HUES48 (cell line): ENCODE data around the gene SIRT4.
"Not testable (repeated sequence)": the region's sequence is repeated elsewhere in the genome, so short reads cannot be mapped to it uniquely, and the experiment has no call there.

Source experiments
- H3K27ac ChIP-seq: one replicate; pipeline ENCODE4 v1.7.0; 2013; ENCODE audit warnings: low read depth, low read length, inconsistent platforms
- H3K27me3 ChIP-seq: 2 replicates; pipeline ENCODE4 v1.6.1; 2013; ENCODE audit warnings: mild to moderate bottlenecking, low read length; ENCODE audit not compliant: control insufficient read depth, insufficient read depth
- H3K36me3 ChIP-seq: 2 replicates; pipeline ENCODE4 v1.6.1; 2013; ENCODE audit warnings: low read length; ENCODE audit not compliant: control insufficient read depth, insufficient read depth
- H3K4me1 ChIP-seq: 2 replicates; pipeline ENCODE4 v1.6.1; 2013; ENCODE audit warnings: mild to moderate bottlenecking, low read length; ENCODE audit not compliant: control insufficient read depth, insufficient read depth
- H3K4me3 ChIP-seq: 2 replicates; pipeline ENCODE4 v1.5.1; 2013; ENCODE audit warnings: mild to moderate bottlenecking, low read depth, low read length
- H3K9ac ChIP-seq: 2 replicates; pipeline ENCODE4 v1.6.1; 2013; ENCODE audit warnings: mild to moderate bottlenecking, low read depth, low read length, moderate library complexity
- H3K9me3 ChIP-seq: 2 replicates; pipeline ENCODE4 v1.6.1; 2013; ENCODE audit warnings: low read length; ENCODE audit not compliant: control insufficient read depth, insufficient read depth

The SIRT4 gene

GRCh38 chr12:120301962-120302815 lies at the start of gene SIRT4:
Gene SIRT4, plus strand, starts transcription at chr12:120302321. Its CDS starts 1,241 bp downstream, at chr12:120303562.
- Histone ChIP-seq H3K27ac (peak within 1 kb of the TSS; percentile 46), H3K27me3 (no peaks in the 10 kb centered on the region), H3K9ac (peak within 1 kb of the TSS; percentile 88), H3K9me3 (no peaks in the 10 kb centered on the region), H3K4me1 (no peaks in the 10 kb centered on the region), H3K4me3 (peak within 1 kb of the TSS; percentile 77), H3K36me3 (no peaks in the 10 kb centered on the region)

DNA sequence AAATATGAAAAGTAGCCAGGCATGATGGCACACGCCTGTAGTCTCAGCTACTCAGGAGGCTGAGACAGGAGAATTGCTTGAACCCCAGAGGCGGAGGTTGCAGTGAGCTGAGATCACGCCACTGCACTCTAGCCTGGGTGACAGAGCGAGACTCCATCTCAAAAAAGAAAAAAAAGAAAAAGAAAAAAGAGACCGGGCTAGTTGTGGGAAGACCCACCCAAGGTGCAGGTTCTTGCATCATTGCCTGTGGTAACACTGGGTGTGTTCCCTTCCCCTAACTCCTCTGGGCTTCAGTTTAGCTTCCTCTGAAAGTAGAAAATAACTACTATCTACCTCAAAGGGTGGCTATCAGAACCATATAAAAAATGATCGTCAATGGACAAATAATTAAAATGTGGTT lies 48.8 kb upstream of the SIRT4 start:
- H3K27ac ChIP-seq, H3K36me3 ChIP-seq, H3K27me3 ChIP-seq, H3K9me3 ChIP-seq, H3K4me3 ChIP-seq, H3K9ac ChIP-seq: not testable (repeated sequence)
- H3K4me1 ChIP-seq, result peaks cover 20% of the 10 kb centered on the region

DNA sequence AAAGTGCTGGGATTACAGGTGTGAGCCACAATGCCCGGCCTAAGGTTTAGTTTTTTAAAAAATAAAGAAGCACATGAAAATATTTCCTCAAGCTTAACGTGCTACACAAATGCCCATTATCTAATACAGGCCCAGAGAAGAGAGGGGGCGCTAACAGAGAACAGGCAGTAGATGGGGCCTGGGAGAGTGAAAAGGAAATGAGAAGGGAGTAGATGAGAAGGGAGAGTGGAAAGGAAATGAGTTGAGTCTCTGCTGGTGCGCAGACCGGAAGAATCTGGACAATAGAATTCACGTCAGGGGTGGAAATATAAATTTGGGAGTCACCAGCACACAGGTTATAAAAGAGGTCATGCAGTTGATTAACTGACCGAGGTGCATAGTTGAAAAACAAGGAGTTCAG lies 47.3 kb upstream of the SIRT4 start:
- Histone ChIP-seq H3K27ac (no peak overlapping the region), H3K4me1 (peaks cover 20% of the 10 kb centered on the region)

GRCh38 chr12:120257041-120257821 lies 44.9 kb upstream of the SIRT4 start:
- no peaks in the 10 kb centered on the region for H3K9me3 ChIP-seq
- H3K4me1 ChIP-seq, result peaks cover 22% of the 10 kb centered on the region
- H3K27me3 ChIP-seq, result no peaks in the 10 kb centered on the region
- peaks cover 7% of the 10 kb centered on the region for H3K36me3 ChIP-seq
- H3K4me3 ChIP-seq, result no peak overlapping the region
- no peak overlapping the region for H3K9ac ChIP-seq
- peak overlapping the region; percentile 67 for H3K27ac ChIP-seq

More for the DNA sequence above, 47.3 kb upstream of the SIRT4 start:
- no peaks in the 10 kb centered on the region for H3K9me3 ChIP-seq
- no peak overlapping the region for H3K4me3 ChIP-seq
- H3K36me3 ChIP-seq, result peaks cover 3% of the 10 kb centered on the region
- no peaks in the 10 kb centered on the region for H3K27me3 ChIP-seq
- H3K9ac ChIP-seq, result no peak overlapping the region

- H3K4me1 ChIP-seq, result peaks cover 31% of the 10 kb centered on the region
- H3K9me3 ChIP-seq, result no peaks in the 10 kb centered on the region
- H3K9ac ChIP-seq, result no peak overlapping the region
- H3K4me3 ChIP-seq, result no peak overlapping the region
- H3K27me3 ChIP-seq, result no peaks in the 10 kb centered on the region
- H3K36me3 ChIP-seq, result peaks cover 13% of the 10 kb centered on the region
- H3K27ac ChIP-seq, result no peak overlapping the region
Observed at GRCh38 chr12:120258323-120258896, 43.7 kb upstream of the SIRT4 start.

DNA sequence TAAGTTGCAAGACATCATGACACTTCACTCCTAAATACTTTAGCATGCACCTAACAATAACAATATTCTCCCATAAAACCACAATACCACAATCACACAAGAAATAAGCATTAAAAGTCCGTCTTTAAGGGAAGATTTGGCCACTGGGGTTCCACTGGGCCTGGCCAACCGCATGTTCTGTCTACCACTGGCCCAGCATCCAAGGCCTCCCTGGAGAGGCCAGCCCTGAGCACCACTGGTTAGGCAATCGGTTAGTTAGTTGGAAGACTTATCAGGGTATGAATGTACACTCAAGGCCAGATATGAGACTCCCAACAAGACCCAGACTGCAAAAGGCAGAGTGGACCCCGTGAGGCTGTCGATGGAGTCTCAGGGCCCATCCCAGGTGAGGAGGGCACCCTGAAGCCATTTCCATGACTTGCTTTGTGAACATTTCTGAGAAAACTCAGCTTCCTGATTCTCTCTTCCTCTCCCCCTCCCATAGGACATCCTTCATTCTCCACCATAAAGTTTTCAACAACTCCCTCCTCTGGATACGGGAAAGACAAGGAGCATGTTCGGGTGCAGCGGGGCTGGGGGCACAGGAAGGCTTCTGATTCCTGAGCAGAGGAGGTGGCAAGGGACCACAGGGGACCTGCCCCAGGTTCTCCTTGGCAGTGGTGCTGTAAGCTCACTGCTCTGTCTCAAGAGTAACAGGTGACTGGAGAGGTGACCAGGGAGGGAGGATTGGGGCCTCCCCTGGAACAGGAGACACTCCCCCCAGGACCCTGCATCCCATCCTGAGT lies 42.5 kb upstream of the SIRT4 start:
- peaks cover 42% of the 10 kb centered on the region for H3K4me1 ChIP-seq

DNA sequence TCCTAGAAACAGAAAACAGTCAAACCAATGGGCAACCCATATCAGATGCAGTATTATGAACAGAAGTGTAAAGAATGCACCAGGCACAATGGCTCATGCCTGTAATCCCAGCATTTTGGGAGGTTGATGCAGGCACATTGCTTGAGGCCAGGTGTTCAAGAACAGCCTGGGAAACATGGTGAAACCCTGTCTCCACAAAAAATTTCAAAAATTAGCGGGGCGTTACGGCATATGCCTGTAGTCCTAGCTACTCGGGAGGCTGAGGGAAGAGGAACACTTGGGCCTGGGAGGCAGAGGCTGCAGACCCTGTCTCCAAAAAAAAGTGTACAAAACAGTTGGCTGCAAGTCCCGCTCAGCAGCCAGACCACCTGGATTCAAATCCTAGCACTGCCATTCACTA lies 41.5 kb upstream of the SIRT4 start:
- Histone ChIP-seq H3K9me3 (no peaks in the 10 kb centered on the region), H3K27ac (no peak overlapping the region), H3K4me3 (no peak overlapping the region), H3K9ac (no peak overlapping the region), H3K4me1 (peaks cover 42% of the 10 kb centered on the region), H3K36me3 (peaks cover 9% of the 10 kb centered on the region), H3K27me3 (no peaks in the 10 kb centered on the region)

More for the DNA sequence above, 42.5 kb upstream of the SIRT4 start:
- Histone ChIP-seq H3K36me3 (peaks cover 9% of the 10 kb centered on the region), H3K27me3 (no peaks in the 10 kb centered on the region), H3K9me3 (no peaks in the 10 kb centered on the region), H3K9ac (no peak overlapping the region), H3K4me3 (no peak overlapping the region), H3K27ac (no peak overlapping the region)

DNA sequence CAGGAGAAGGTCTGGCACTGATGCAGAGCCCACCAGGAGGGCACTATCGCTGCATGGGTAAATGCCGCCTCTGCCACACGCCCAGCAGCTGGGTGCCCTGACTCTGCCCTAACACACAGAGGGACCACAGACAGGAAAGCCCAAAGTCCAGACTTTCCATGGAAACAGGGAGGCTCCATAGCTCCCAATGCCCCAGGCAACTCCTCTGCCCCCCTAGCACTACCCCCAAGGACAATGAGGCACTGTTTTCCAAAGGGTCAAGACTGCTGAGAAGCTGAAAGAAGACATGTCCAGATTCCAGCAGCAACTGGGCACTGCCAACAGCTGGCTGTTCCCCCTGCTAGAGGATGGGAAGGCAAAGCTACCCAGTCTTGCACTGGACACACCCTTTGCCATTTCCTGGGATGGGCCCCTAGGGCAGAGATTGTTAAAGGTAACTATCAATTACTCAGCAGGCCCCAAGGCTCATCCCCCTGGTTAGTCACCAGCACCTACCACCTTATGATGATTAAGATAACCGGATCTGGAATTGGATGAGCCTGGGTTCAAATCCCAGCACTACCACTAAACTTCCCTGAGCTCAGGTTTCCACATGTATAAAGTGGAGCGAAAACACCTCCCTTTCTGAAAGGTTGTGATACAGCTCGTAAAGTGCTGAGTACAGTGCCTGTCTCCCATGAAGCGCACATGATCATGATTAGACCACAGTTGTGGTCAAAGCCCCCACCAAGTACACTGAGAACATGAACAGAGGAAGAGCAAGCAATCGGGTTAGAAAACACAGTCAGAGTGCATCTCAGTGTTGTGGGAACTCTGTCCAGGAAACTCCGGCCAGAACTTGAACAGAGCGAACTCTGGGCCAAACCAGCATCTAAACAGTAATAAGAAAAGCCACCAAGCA lies 39.9 kb upstream of the SIRT4 start:
- H3K4me1 ChIP-seq, result peaks cover 37% of the 10 kb centered on the region
- no peak overlapping the region for H3K4me3 ChIP-seq
- peaks cover 9% of the 10 kb centered on the region for H3K36me3 ChIP-seq
- H3K9ac ChIP-seq, result no peak overlapping the region
- no peak overlapping the region for H3K27ac ChIP-seq
- H3K9me3 ChIP-seq, result no peaks in the 10 kb centered on the region
- no peaks in the 10 kb centered on the region for H3K27me3 ChIP-seq

- peaks cover 9% of the 10 kb centered on the region for H3K36me3 ChIP-seq
- H3K9me3 ChIP-seq, result no peaks in the 10 kb centered on the region
- no peaks in the 10 kb centered on the region for H3K27me3 ChIP-seq
- no peak overlapping the region for H3K27ac ChIP-seq
- H3K9ac ChIP-seq, result no peak overlapping the region
- peak overlapping the region; percentile 85 for H3K4me3 ChIP-seq
- H3K4me1 ChIP-seq, result peaks cover 35% of the 10 kb centered on the region
Observed at GRCh38 chr12:120262852-120263747, 39.0 kb upstream of the SIRT4 start.
